OCI-LY1 (cell line): ENCODE measurements around the gene ZGRF1.
"Not testable (repeated sequence)": the region's sequence is repeated elsewhere in the genome, so short reads cannot be mapped to it uniquely, and the experiment has no call there.

Source experiments
- H2AFZ ChIP-seq: fragments of 200-600 bp; sonication (generic), shearing (Covaris generic); 2 replicates; pipeline ENCODE4 v1.6.0; 2014; ENCODE audit warnings: antibody characterized with exemption, mild to moderate bottlenecking, low read length
- H3F3A ChIP-seq: fragments of 200-600 bp; sonication (generic), shearing (Covaris generic); 2 replicates; pipeline ENCODE4 v1.6.0; 2014; ENCODE audit warnings: mild to moderate bottlenecking, antibody characterized with exemption, low read length, moderate library complexity; ENCODE audit not compliant: insufficient read depth
- H3K27ac ChIP-seq: fragments of 200-600 bp; sonication (generic); 2 replicates; pipeline ENCODE4 v1.5.1; 2014; ENCODE audit warnings: low read length, mixed run types, mild to moderate bottlenecking, low read depth; ENCODE audit not compliant: poor library complexity, severe bottlenecking
- H3K27me3 ChIP-seq: fragments of 200-600 bp; sonication (generic); 2 replicates; pipeline ENCODE4 v1.6.0; 2014; ENCODE audit warnings: antibody characterized with exemption, mild to moderate bottlenecking, low read length, moderate library complexity; ENCODE audit not compliant: insufficient read depth
- H3K36me3 ChIP-seq: fragments of 200-600 bp; sonication (generic); 2 replicates; pipeline ENCODE4 v1.6.1; 2014; ENCODE audit warnings: mild to moderate bottlenecking, antibody characterized with exemption, low read length, moderate library complexity, mixed read lengths; ENCODE audit not compliant: insufficient read depth
- H3K4me1 ChIP-seq: fragments of 200-600 bp; sonication (generic); 2 replicates; pipeline ENCODE4 v1.5.1; 2014; ENCODE audit warnings: mild to moderate bottlenecking, low read length, moderate library complexity; ENCODE audit not compliant: insufficient read depth, severe bottlenecking
- H3K4me2 ChIP-seq: fragments of 200-600 bp; sonication (generic), shearing (Covaris generic); 2 replicates; pipeline ENCODE4 v1.6.1; 2014; ENCODE audit warnings: low read length
- H3K4me3 ChIP-seq: fragments of 200-600 bp; sonication (generic); 2 replicates; pipeline ENCODE4 v1.5.1; 2014; ENCODE audit warnings: low read length, low read depth, mild to moderate bottlenecking, mixed read lengths; ENCODE audit not compliant: poor library complexity, severe bottlenecking
- H3K79me2 ChIP-seq: fragments of 200-600 bp; shearing (Covaris generic); 2 replicates; pipeline ENCODE4 v1.6.1; 2016; ENCODE audit warnings: mixed run types, low read length, mixed read lengths; ENCODE audit not compliant: insufficient read depth
- H3K9ac ChIP-seq: fragments of 200-600 bp; sonication (generic), shearing (Covaris generic); 2 replicates; pipeline ENCODE4 v1.6.1; 2014; ENCODE audit warnings: mild to moderate bottlenecking, low read length, mixed read lengths
- H3K9me2 ChIP-seq: fragments of 200-600 bp; sonication (generic), shearing (Covaris generic); 2 replicates; pipeline ENCODE4 v1.6.1; 2014; ENCODE audit warnings: low read depth, mild to moderate bottlenecking, low read length, mixed read lengths
- H3K9me3 ChIP-seq: fragments of 200-600 bp; shearing (Covaris generic); 2 replicates; pipeline ENCODE4 v1.6.1; 2014; ENCODE audit warnings: low read length, mixed read lengths
- H4K20me1 ChIP-seq: fragments of 200-600 bp; sonication (generic), shearing (Covaris generic); 2 replicates; pipeline ENCODE4 v1.6.0; 2016; ENCODE audit warnings: mild to moderate bottlenecking, low read length; ENCODE audit not compliant: insufficient read depth
- EZH2 ChIP-seq: fragments of 200-600 bp; sonication (generic), shearing (Covaris generic); IDR thresholded peaks from 2 replicates; pipeline ENCODE4 v1.8.0; 2017; ENCODE audit warnings: borderline replicate concordance, mixed run types, mild to moderate bottlenecking, antibody characterized with exemption, low read length, moderate library complexity, mixed read lengths
- TF ChIP-seq, protein P1 (sequence below): fragments of 200-600 bp; sonication (generic), shearing (Covaris generic); IDR thresholded peaks from 2 replicates; pipeline ENCODE4 v1.5.1; 2017; ENCODE audit warnings: mild to moderate bottlenecking, antibody characterized with exemption, low read length, moderate library complexity, mixed read lengths

The ZGRF1 gene

DNA sequence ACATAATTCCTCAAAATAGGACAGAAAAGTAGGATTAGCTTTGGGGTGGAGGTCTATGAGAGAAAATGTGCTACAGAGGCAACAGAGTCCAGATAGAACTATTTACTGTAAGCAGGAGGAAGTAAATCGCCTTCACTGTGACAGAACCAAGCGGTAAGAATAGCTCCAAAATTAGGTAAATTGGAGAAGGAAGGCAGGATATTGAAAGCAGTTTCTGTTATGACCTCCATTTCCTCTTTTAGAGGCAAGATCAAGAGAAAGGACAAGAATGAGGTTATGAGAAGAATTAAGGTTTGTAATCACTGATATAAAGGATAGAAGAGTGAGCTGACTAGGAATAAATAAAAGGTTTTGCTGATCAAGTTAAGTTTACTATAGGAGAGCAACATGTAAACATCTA, 76.6 kb downstream of the ZGRF1 start:
- no peak for TF ChIP-seq EZH2
- TF ChIP-seq, protein P1, sequence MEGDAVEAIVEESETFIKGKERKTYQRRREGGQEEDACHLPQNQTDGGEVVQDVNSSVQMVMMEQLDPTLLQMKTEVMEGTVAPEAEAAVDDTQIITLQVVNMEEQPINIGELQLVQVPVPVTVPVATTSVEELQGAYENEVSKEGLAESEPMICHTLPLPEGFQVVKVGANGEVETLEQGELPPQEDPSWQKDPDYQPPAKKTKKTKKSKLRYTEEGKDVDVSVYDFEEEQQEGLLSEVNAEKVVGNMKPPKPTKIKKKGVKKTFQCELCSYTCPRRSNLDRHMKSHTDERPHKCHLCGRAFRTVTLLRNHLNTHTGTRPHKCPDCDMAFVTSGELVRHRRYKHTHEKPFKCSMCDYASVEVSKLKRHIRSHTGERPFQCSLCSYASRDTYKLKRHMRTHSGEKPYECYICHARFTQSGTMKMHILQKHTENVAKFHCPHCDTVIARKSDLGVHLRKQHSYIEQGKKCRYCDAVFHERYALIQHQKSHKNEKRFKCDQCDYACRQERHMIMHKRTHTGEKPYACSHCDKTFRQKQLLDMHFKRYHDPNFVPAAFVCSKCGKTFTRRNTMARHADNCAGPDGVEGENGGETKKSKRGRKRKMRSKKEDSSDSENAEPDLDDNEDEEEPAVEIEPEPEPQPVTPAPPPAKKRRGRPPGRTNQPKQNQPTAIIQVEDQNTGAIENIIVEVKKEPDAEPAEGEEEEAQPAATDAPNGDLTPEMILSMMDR = no peak
- H3K79me2 ChIP-seq = no peaks in the 10 kb centered on the region
- H3K27ac ChIP-seq = no peak overlapping the region
- H3K4me1 ChIP-seq = peaks cover 10% of the 10 kb centered on the region
- H4K20me1 ChIP-seq = no peaks in the 10 kb centered on the region
- no peak overlapping the region for H3K4me2 ChIP-seq
- H3K27me3 ChIP-seq = no peaks in the 10 kb centered on the region
- H3K9me2 ChIP-seq = no peaks in the 10 kb centered on the region
- H3K9me3 ChIP-seq = no peaks in the 10 kb centered on the region
- peaks cover 18% of the 10 kb centered on the region; the same call in 1 of the 2 replicates for H3K36me3 ChIP-seq
- no peak overlapping the region for H2AFZ ChIP-seq
- H3K4me3 ChIP-seq = no peak overlapping the region
- no peak overlapping the region for H3K9ac ChIP-seq
- H3F3A ChIP-seq = no peaks in the 10 kb centered on the region

GRCh38 chr4:112559053-112559452, 77.7 kb downstream of the ZGRF1 start:
- no peak overlapping the region for H3K27ac ChIP-seq
- no peaks in the 10 kb centered on the region for H3K79me2 ChIP-seq
- TF ChIP-seq EZH2 = no peak
- TF ChIP-seq, protein P1 = no peak
- peaks cover 18% of the 10 kb centered on the region; the same call in 1 of the 2 replicates for H3K36me3 ChIP-seq
- H2AFZ ChIP-seq = no peak overlapping the region
- no peaks in the 10 kb centered on the region for H3K9me2 ChIP-seq
- no peaks in the 10 kb centered on the region for H4K20me1 ChIP-seq
- H3F3A ChIP-seq = no peaks in the 10 kb centered on the region
- H3K9ac ChIP-seq = no peak overlapping the region
- no peak overlapping the region for H3K4me2 ChIP-seq
- H3K4me3 ChIP-seq = no peak overlapping the region
- H3K9me3 ChIP-seq = no peaks in the 10 kb centered on the region
- H3K4me1 ChIP-seq = peaks cover 10% of the 10 kb centered on the region
- no peaks in the 10 kb centered on the region for H3K27me3 ChIP-seq

DNA sequence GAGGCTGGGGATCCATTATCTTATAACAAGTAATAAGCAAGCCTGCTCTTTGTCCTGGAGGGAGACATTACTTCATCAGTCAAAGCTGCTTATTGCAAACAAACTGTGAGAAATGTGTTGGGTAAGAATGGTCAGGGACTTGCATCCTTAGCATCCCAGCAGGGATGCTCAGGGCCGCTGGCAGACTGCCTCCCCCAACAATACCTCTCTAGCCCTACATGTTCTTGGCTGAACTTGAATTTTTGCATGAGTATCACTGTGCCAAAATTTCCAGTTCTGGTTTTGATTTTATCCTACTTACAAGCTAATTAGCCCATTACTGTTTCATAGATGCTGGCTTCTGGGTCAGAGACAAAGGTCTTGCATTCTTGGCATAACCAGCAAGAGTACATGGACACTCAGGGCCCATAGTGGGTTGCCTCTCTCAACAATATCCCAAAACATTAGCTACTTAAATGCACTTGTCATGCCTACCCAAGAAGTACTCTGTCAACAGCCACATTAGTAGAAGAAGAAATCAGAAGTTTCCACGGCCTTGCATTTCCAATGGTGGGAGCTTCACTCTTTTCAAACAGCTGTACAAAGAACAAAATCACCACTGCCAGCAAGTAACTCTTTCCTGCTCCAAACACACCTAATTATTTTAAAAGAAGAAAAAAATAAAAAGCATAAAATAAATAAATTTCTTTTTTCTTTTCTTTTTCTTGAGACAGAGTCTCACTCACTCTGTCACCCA, 78.9 kb downstream of the ZGRF1 start:
- no peaks in the 10 kb centered on the region for H3K79me2 ChIP-seq
- H3K36me3 ChIP-seq = peaks cover 18% of the 10 kb centered on the region; the same call in 1 of the 2 replicates
- no peak overlapping the region for H3K9ac ChIP-seq
- no peaks in the 10 kb centered on the region for H3K9me2 ChIP-seq
- TF ChIP-seq, protein P1 = no peak
- no peak for TF ChIP-seq EZH2
- no peaks in the 10 kb centered on the region for H4K20me1 ChIP-seq
- no peaks in the 10 kb centered on the region for H3F3A ChIP-seq
- no peak overlapping the region for H3K27ac ChIP-seq
- peaks cover 4% of the 10 kb centered on the region for H3K4me1 ChIP-seq
- no peak overlapping the region for H3K4me2 ChIP-seq
- no peaks in the 10 kb centered on the region for H3K9me3 ChIP-seq
- no peak overlapping the region for H3K4me3 ChIP-seq
- H2AFZ ChIP-seq = no peak overlapping the region
- no peaks in the 10 kb centered on the region for H3K27me3 ChIP-seq

GRCh38 chr4:112554271-112554670, 82.4 kb downstream of the ZGRF1 start:
- H3K27ac ChIP-seq, H3K36me3 ChIP-seq, H3K9ac ChIP-seq, H3F3A ChIP-seq, H3K79me2 ChIP-seq, H2AFZ ChIP-seq, H3K9me3 ChIP-seq, H4K20me1 ChIP-seq, H3K4me2 ChIP-seq, H3K9me2 ChIP-seq, H3K27me3 ChIP-seq, H3K4me1 ChIP-seq, H3K4me3 ChIP-seq: not testable (repeated sequence)
